OCI-LY1 (cell line): ENCODE data around the gene APBB1IP.
"Not testable (repeated sequence)": the region's sequence is repeated elsewhere in the genome, so short reads cannot be mapped to it uniquely, and the experiment has no call there.

Source experiments
- H2AFZ ChIP-seq: fragments of 200-600 bp; sonication (generic), shearing (Covaris generic); 2 replicates; pipeline ENCODE4 v1.6.0; 2014; ENCODE audit warnings: antibody characterized with exemption, mild to moderate bottlenecking, low read length
- H3F3A ChIP-seq: fragments of 200-600 bp; sonication (generic), shearing (Covaris generic); 2 replicates; pipeline ENCODE4 v1.6.0; 2014; ENCODE audit warnings: mild to moderate bottlenecking, antibody characterized with exemption, low read length, moderate library complexity; ENCODE audit not compliant: insufficient read depth
- H3K27ac ChIP-seq: fragments of 200-600 bp; sonication (generic); 2 replicates; pipeline ENCODE4 v1.5.1; 2014; ENCODE audit warnings: low read length, mixed run types, mild to moderate bottlenecking, low read depth; ENCODE audit not compliant: poor library complexity, severe bottlenecking
- H3K27me3 ChIP-seq: fragments of 200-600 bp; sonication (generic); 2 replicates; pipeline ENCODE4 v1.6.0; 2014; ENCODE audit warnings: antibody characterized with exemption, mild to moderate bottlenecking, low read length, moderate library complexity; ENCODE audit not compliant: insufficient read depth
- H3K36me3 ChIP-seq: fragments of 200-600 bp; sonication (generic); 2 replicates; pipeline ENCODE4 v1.6.1; 2014; ENCODE audit warnings: mild to moderate bottlenecking, antibody characterized with exemption, low read length, moderate library complexity, mixed read lengths; ENCODE audit not compliant: insufficient read depth
- H3K4me1 ChIP-seq: fragments of 200-600 bp; sonication (generic); 2 replicates; pipeline ENCODE4 v1.5.1; 2014; ENCODE audit warnings: mild to moderate bottlenecking, low read length, moderate library complexity; ENCODE audit not compliant: insufficient read depth, severe bottlenecking
- H3K4me2 ChIP-seq: fragments of 200-600 bp; sonication (generic), shearing (Covaris generic); 2 replicates; pipeline ENCODE4 v1.6.1; 2014; ENCODE audit warnings: low read length
- H3K4me3 ChIP-seq: fragments of 200-600 bp; sonication (generic); 2 replicates; pipeline ENCODE4 v1.5.1; 2014; ENCODE audit warnings: low read length, low read depth, mild to moderate bottlenecking, mixed read lengths; ENCODE audit not compliant: poor library complexity, severe bottlenecking
- H3K79me2 ChIP-seq: fragments of 200-600 bp; shearing (Covaris generic); 2 replicates; pipeline ENCODE4 v1.6.1; 2016; ENCODE audit warnings: mixed run types, low read length, mixed read lengths; ENCODE audit not compliant: insufficient read depth
- H3K9ac ChIP-seq: fragments of 200-600 bp; sonication (generic), shearing (Covaris generic); 2 replicates; pipeline ENCODE4 v1.6.1; 2014; ENCODE audit warnings: mild to moderate bottlenecking, low read length, mixed read lengths
- H3K9me2 ChIP-seq: fragments of 200-600 bp; sonication (generic), shearing (Covaris generic); 2 replicates; pipeline ENCODE4 v1.6.1; 2014; ENCODE audit warnings: low read depth, mild to moderate bottlenecking, low read length, mixed read lengths
- H3K9me3 ChIP-seq: fragments of 200-600 bp; shearing (Covaris generic); 2 replicates; pipeline ENCODE4 v1.6.1; 2014; ENCODE audit warnings: low read length, mixed read lengths
- H4K20me1 ChIP-seq: fragments of 200-600 bp; sonication (generic), shearing (Covaris generic); 2 replicates; pipeline ENCODE4 v1.6.0; 2016; ENCODE audit warnings: mild to moderate bottlenecking, low read length; ENCODE audit not compliant: insufficient read depth
- EZH2 ChIP-seq: fragments of 200-600 bp; sonication (generic), shearing (Covaris generic); IDR thresholded peaks from 2 replicates; pipeline ENCODE4 v1.8.0; 2017; ENCODE audit warnings: borderline replicate concordance, mixed run types, mild to moderate bottlenecking, antibody characterized with exemption, low read length, moderate library complexity, mixed read lengths
- TF ChIP-seq, protein P1 (sequence below): fragments of 200-600 bp; sonication (generic), shearing (Covaris generic); IDR thresholded peaks from 2 replicates; pipeline ENCODE4 v1.5.1; 2017; ENCODE audit warnings: mild to moderate bottlenecking, antibody characterized with exemption, low read length, moderate library complexity, mixed read lengths

APBB1IP gene

DNA sequence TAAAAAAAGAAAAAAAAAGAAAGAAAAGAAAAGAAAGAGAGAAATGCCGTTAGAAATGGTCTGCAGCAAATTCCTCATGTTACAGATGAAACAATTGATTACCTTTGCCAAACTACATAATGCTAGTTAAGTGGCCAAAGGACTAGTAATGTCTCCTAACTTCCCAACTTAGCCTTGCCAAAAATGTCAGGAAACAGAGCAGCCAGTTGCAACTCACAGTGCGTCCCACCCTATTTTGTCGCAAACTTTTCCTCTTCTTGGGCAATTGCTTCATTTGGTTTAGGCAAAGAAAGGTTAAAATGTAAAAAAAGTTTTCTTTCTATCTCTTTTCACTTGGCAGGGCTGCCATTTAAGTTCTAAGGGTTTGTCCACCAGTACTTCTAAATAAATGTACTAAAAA is 53.1 kb downstream of the APBB1IP start:
- Histone ChIP-seq H3K4me2 (no peak overlapping the region), H3K4me3 (no peak overlapping the region), H3K36me3 (peaks cover 75% of the 10 kb centered on the region), H4K20me1 (no peaks in the 10 kb centered on the region), H3K27me3 (no peaks in the 10 kb centered on the region), H3K9me3 (no peaks in the 10 kb centered on the region), H3K27ac (no peak overlapping the region), H3K4me1 (peaks cover 15% of the 10 kb centered on the region), H3F3A (no peaks in the 10 kb centered on the region), H3K9me2 (no peaks in the 10 kb centered on the region), H3K79me2 (peaks cover 45% of the 10 kb centered on the region), H3K9ac (no peak overlapping the region), H2AFZ (no peak overlapping the region)
- TF ChIP-seq, protein P1, sequence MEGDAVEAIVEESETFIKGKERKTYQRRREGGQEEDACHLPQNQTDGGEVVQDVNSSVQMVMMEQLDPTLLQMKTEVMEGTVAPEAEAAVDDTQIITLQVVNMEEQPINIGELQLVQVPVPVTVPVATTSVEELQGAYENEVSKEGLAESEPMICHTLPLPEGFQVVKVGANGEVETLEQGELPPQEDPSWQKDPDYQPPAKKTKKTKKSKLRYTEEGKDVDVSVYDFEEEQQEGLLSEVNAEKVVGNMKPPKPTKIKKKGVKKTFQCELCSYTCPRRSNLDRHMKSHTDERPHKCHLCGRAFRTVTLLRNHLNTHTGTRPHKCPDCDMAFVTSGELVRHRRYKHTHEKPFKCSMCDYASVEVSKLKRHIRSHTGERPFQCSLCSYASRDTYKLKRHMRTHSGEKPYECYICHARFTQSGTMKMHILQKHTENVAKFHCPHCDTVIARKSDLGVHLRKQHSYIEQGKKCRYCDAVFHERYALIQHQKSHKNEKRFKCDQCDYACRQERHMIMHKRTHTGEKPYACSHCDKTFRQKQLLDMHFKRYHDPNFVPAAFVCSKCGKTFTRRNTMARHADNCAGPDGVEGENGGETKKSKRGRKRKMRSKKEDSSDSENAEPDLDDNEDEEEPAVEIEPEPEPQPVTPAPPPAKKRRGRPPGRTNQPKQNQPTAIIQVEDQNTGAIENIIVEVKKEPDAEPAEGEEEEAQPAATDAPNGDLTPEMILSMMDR, result no peak
- no peak for TF ChIP-seq EZH2

DNA sequence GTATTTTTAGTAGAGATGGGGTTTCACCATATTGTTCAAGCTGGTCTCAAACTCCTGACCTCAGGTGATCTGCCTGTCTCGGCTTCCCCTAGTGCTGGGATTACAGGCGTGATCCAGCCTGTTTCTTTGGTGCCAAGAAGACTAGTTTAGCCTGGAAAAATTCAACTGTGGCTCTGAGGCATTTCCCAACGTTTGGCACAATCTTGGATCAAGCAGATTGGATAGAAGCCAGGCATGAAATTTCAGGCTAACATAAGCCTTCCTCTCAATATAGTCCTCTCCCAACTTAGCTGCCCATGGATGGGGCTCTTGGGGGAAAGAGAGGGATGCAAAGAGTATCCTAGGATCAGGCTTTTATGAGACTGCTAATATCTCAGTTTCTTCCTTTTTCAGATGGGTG is 53.8 kb downstream of the APBB1IP start:
- no peaks in the 10 kb centered on the region for H4K20me1 ChIP-seq
- no peak overlapping the region for H3K27ac ChIP-seq
- H3F3A ChIP-seq, result no peaks in the 10 kb centered on the region
- H3K4me2 ChIP-seq, result no peak overlapping the region
- no peaks in the 10 kb centered on the region for H3K9me2 ChIP-seq
- no peaks in the 10 kb centered on the region for H3K27me3 ChIP-seq
- peaks cover 80% of the 10 kb centered on the region for H3K36me3 ChIP-seq
- H2AFZ ChIP-seq, result no peak overlapping the region
- H3K9ac ChIP-seq, result no peak overlapping the region
- TF ChIP-seq, protein P1, result no peak
- no peak for TF ChIP-seq EZH2
- H3K4me1 ChIP-seq, result peaks cover 9% of the 10 kb centered on the region
- H3K9me3 ChIP-seq, result no peaks in the 10 kb centered on the region
- no peak overlapping the region for H3K4me3 ChIP-seq
- peaks cover 39% of the 10 kb centered on the region for H3K79me2 ChIP-seq

DNA sequence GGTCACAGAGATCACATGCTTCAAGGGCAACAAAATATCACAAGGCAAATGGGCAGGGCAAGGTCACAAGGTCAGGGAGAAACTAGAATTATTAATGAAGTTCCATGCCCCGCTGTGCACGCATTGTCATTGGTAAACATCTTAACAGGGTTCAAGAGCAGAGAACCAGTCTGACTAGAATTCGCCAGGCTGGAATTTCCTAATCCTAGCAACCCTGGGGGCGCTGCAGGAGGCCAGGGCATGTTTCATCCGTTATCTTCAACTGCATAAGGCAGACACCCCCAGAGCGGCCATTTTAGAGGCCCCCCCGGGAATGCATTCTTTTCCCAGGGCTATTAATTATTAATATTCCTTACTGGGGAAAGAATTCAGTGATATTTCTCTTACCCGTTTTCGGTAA is 54.6 kb downstream of the APBB1IP start:
- not testable (repeated sequence) for H3K9me2 ChIP-seq, H3K4me2 ChIP-seq, H3K4me3 ChIP-seq, H3K27me3 ChIP-seq, H2AFZ ChIP-seq, H3K9ac ChIP-seq, H3K4me1 ChIP-seq, H3F3A ChIP-seq, H4K20me1 ChIP-seq, H3K27ac ChIP-seq, H3K9me3 ChIP-seq
- H3K79me2 ChIP-seq, result peaks cover 31% of the 10 kb centered on the region
- peaks cover 88% of the 10 kb centered on the region for H3K36me3 ChIP-seq

DNA sequence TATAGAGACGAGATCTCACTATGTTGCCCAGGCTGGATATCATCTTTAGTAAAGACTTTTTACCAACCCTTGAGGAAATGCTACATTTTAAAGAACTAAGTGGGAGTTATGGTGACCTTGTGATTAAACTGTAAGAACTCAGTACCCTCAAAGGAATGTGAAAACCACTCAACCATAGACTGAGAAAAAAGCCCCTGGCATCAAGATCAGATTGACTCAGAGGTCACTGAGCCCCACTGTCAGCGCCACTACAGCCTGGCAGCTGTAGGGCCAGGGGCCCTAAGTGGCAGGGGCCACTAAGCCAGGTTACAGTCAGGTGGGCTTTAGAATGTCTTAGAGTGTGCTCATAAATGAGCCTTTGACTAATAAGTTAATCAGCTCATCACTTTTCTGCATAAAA is 55.9 kb downstream of the APBB1IP start:
- Histone ChIP-seq H3K9me3 (no peaks in the 10 kb centered on the region), H3K4me1 (no peaks in the 10 kb centered on the region), H3K9ac (no peak overlapping the region), H3F3A (no peaks in the 10 kb centered on the region), H4K20me1 (no peaks in the 10 kb centered on the region), H3K4me3 (no peak overlapping the region), H3K27ac (no peak overlapping the region), H2AFZ (no peak overlapping the region), H3K4me2 (no peak overlapping the region), H3K9me2 (no peaks in the 10 kb centered on the region), H3K36me3 (peaks cover 89% of the 10 kb centered on the region), H3K79me2 (peaks cover 18% of the 10 kb centered on the region), H3K27me3 (no peaks in the 10 kb centered on the region)
- TF ChIP-seq EZH2, result no peak
- TF ChIP-seq, protein P1, result no peak
